Embryonic facial prominence (tissue), 1 donor: Measurements from ENCODE around the gene METTL3.

Source experiments
- DNase-seq: peaks from one replicate; pipeline ENCODE4 v3.0.0-alpha.2; 2016; ENCODE audit errors: extremely low spot score

METTL3 gene

GRCh38 chr14:21526672-21527317, 15.7 kb upstream of the METTL3 start:
- DNase-seq, result no peak

GRCh38 chr14:21525962-21526671, 15.0 kb upstream of the METTL3 start, which contains the start of gene SALL2:
TSS of gene SALL2 (minus strand) at chr14:21526346. CDS start at chr14:21526127, 219 bp downstream.
- DNase-seq, result peak; percentile 93

GRCh38 chr14:21525571-21525961, 14.4 kb upstream of the METTL3 start:
- DNase-seq, result no peak

GRCh38 chr14:21524575-21525490, 13.7 kb upstream of the METTL3 start:
- no peak for DNase-seq

DNA sequence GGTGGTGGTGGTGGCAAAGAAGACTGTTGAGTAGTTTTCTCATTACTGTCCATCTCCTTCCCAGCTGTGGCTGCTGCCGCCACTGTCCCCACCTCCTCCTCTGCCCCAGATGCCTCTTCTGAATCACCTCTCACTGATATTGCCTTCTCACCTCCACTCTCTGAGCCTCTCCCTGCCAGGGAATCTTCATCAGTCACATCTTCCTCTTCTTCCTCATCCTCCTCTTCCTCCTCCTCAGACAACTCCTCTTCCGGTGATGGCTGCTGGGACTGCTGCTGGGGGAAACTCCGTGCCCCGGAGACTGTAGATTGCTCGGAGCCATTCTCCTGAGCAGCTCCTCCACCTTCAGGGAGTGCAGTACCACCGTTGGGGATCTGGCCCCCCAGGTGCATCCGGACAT, 12.1 kb upstream of the METTL3 start:
- DNase-seq, result no peak

GRCh38 chr14:21521501-21521900, 10.4 kb upstream of the METTL3 start:
- DNase-seq, result no peak

DNA sequence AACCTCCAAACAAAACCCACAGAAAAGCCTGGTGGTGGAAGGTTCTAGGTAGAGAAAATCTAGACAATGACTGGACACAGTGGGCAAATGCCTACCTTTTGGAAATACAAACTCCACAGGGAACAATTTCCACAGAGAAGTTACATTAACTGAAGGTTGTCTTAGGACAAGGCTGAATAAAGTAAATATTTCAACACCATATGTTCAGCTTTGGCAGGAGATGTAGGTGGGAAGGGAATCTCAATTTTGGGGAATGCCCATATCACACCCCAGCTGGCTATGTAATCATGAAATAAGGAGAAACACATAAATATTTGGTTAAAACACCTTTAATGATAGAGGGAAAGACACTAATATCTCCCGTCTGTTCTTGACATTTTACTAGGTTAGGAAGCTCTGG, 9.6 kb upstream of the METTL3 start:
- DNase-seq, result no peak

- DNase-seq, result no peak
Measured at GRCh38 chr14:21518725-21519124, 7.6 kb upstream of the METTL3 start.

DNA sequence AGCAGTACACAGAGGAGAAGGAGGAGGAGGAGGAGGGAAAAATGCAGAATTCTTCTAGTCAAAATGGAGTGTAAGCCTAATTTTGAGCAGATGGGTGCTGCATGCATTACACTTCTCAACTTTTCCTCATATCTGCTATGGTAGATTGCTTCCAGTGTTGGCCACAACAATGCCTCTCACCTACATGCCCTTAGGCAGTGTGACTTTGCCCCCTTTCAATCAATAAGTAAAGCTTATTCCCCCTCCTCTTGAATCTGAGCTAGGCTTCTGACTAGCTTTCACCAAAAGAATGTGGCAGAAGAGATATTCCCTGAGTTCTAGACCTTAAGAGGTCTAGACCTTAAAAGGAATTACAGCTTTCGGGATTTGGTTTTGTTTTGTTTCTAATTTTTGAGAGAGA, 3.2 kb upstream of the METTL3 start:
- DNase-seq, result no peak

DNA sequence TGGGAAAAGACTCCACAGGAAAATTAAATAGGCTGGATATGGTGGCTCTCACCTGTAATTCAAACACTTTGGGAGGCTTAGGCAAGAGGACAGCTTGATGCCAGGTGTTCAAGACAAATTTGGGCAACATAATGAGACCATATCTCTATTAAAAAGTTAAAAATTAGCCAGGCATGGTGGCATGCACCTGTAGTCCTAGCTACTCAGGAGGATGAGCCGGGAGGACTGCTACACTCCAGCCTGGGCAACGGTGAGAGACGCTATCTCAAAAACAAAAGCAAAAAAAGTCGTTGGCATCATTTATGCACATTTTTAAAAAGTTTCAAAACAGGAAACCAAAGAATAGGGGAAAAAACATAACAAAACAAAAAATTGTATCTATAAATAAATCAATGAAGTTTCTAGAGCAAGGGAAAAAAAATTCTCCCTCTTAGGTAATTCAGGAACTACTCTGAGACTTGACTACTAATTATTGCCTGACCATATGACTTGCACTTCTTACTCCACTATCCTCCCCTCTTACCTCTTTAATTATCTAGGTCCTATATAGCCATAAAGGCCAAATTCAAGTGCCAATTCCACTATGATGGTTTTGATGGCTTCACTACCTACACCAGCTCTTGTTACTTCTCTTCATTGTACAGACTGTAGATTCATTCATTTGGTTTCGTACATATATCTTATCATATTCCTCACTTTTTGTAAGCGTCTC, 1.6 kb downstream of the METTL3 start:
- no peak for DNase-seq

DNA sequence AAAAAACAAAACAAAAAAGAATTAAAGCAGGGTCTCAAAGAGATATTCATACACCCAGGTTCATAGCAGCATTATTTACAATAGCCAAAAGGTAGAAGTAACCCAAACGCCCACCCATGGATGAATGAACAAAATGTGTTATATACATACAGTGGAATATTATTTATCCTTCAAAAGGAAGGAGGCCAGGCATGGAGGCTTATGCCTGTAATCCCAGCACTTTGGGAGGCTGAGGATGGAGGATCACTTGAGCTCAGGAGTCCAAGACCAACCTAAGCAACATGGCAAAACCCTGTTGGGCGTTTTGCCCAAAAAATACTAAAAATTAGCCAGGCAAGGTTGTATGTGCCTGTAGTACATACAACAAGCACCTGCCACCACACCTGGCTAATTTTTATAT, 4.6 kb downstream of the METTL3 start:
- no peak for DNase-seq

DNA sequence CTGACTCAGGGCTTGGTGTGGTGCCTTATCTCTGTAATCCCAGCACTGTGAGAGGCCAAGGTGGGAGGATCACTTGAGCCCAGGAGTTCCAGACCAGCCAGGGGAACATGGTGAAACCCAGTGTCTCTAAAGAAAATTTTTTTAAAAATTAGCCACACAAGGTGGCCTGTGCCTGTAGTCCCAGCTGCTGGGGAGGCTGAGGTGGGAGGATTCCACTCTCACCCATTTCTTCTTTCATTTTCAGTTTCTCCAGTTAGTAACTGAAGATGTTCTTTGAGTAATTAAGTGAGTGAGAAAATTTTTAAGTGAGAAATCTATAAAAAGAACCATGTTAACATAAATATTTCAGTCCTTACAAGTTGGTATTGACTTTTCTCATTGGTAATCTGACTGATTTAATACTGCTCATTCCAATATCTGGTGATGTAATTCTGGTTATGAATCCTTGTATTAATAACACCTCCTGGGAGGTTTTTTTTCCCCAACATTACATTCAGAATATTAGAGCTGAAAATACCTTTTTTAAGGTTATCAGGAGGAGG, 6.1 kb downstream of the METTL3 start:
- no peak for DNase-seq

DNA sequence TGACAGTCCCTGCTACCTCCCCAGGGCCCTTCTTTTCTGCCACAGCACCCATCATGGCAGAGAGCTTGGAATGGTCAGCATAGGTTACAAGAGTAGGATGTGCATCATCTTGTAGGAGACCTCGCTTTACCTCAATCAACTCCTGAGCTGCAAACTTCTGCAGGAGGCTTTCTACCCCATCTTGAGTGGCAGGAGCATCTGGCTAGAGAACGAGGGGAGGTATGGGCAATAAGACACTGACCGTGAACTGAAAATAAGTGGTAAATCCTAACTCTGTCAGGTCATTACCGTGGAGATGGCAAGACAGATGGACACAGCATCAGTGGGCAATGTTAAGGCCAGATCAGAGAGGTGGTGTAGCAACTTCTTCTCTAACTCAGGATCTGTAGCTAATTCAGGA, 7.8 kb downstream of the METTL3 start:
- no peak for DNase-seq

- no peak for DNase-seq
Measured at GRCh38 chr14:21501568-21501967, 9.6 kb downstream of the METTL3 start.

GRCh38 chr14:21498540-21499526, 12.3 kb downstream of the METTL3 start:
- DNase-seq, result peak; percentile 56

- no peak for DNase-seq
Measured at GRCh38 chr14:21496453-21496852, 14.7 kb downstream of the METTL3 start.

GRCh38 chr14:21494902-21495762, 16.0 kb downstream of the METTL3 start:
- DNase-seq, result no peak

DNA sequence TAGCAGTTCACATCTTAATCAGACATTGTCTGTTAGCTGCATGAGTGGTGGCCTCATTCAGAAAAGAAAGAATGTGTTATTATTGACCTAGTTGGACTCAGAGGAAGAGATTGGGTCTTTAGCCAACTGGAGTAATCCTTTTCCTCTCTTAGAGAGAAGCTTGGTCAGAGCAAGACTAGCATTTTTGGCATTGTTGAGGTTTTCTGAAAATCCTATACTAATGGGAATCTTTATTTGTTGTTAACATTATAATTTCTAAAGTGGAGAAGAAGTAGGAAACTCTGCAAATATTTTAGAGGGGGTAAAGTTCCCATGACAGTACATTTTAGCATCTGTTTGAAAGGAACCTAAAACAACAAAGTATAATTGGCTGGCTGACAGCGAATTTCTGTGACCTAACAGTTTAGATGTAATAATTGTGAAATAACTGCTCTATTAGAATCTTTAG, 24.5 kb downstream of the METTL3 start:
- no peak for DNase-seq
